Subcutaneous abdominal adipose tissue (tissue), 5 donors: ENCODE measurements around the gene BCAT1.

Experiments
- H3K27ac ChIP-seq: one replicate; pipeline ENCODE4 v1.7.0; 2013; ENCODE audit warnings: low read depth, mild to moderate bottlenecking, inconsistent platforms, low read length, moderate library complexity
- H3K27me3 ChIP-seq, 5 donors: one replicate each; pipeline ENCODE4 v1.7.0; 2013; ENCODE audit warnings: low read length in 5 of 5, inconsistent platforms in 1 of 5; ENCODE audit not compliant: control insufficient read depth in 5 of 5, insufficient read depth in 4 of 5
- H3K36me3 ChIP-seq, 5 donors: one replicate each; pipeline ENCODE4 v1.7.0; 2013; ENCODE audit warnings: low read length in 5 of 5; ENCODE audit not compliant: control insufficient read depth in 5 of 5, insufficient read depth in 5 of 5
- H3K4me1 ChIP-seq, 5 donors: one replicate each; pipeline ENCODE4 v1.7.0; 2013; ENCODE audit warnings: low read length in 5 of 5, mild to moderate bottlenecking in 3 of 5, moderate library complexity in 1 of 5; ENCODE audit not compliant: control insufficient read depth in 5 of 5, insufficient read depth in 5 of 5
- H3K4me3 ChIP-seq, 5 donors: one replicate each; pipeline ENCODE4 v1.7.0; 2013; ENCODE audit warnings: low read length in 5 of 5, low read depth in 1 of 5
- H3K9ac ChIP-seq, 5 donors: one replicate each; pipeline ENCODE4 v1.7.0; 2013; ENCODE audit warnings: low read length in 5 of 5, mild to moderate bottlenecking in 4 of 5, moderate library complexity in 3 of 5
- H3K9me3 ChIP-seq, 5 donors: one replicate each; pipeline ENCODE4 v1.7.0; 2013; ENCODE audit warnings: low read length in 5 of 5; ENCODE audit not compliant: control insufficient read depth in 5 of 5
- donor health status: healthy.
- donor health status: healthy.
- donor health status: healthy.
- donor health status: healthy.
- donor health status: healthy.

The BCAT1 gene

DNA sequence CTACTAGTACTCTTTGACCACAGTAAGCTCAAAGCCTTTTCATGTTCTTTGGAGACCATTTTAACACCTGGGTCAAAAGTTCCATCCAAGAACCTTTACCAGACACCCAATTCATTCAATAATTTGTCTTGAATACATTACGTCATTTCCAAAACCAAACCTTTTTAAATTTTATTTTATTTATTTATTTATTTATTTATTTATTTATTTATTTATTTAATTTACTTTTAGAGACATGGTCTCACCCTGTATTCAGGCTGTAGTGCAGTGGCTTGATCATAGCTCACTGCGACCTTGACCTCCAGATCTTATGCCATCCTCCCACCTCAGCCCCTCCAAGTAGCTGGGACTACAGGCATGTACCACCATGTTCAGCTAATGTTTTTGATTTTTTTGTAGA, 113.5 kb downstream of the BCAT1 start:
- Histone ChIP-seq H3K9ac (no peak overlapping the region), H3K36me3 (no peaks in the 10 kb centered on the region), H3K27ac (no peak overlapping the region)

DNA sequence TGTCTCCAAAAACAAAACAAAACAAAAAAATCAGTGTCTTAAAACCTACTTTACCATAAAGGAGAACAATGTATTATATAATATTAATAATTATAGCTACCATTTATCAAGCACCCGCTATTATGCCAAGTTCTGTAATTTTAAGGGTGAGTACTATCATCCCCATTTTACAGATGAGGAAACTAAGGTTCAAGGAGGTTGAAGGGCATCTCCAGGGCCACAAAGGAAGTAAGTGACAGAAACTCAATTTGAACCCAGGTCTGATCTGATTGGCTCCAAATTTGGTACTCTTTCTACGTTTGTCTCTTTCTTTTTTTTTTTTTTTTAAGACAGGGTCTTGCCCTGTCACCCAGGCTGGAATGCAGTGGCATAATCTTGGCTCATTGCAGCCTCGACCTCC, 115.4 kb downstream of the BCAT1 start:
- Histone ChIP-seq H3K9ac (no peak overlapping the region), H3K4me1 (peaks cover 0 to 10% (median 8%) of the 10 kb centered on the region in 5 donors), H3K4me3 (no peak overlapping the region), H3K9me3 (no peaks in the 10 kb centered on the region), H3K27ac (no peak overlapping the region), H3K27me3 (no peaks in the 10 kb centered on the region), H3K36me3 (no peaks in the 10 kb centered on the region)

More for the DNA sequence above, 113.5 kb downstream of the BCAT1 start:
- no peaks in the 10 kb centered on the region for H3K27me3 ChIP-seq
- H3K4me3 ChIP-seq = no peak overlapping the region
- peaks cover 4 to 20% (median 19%) of the 10 kb centered on the region in 5 donors for H3K4me1 ChIP-seq
- H3K9me3 ChIP-seq = no peaks in the 10 kb centered on the region

DNA sequence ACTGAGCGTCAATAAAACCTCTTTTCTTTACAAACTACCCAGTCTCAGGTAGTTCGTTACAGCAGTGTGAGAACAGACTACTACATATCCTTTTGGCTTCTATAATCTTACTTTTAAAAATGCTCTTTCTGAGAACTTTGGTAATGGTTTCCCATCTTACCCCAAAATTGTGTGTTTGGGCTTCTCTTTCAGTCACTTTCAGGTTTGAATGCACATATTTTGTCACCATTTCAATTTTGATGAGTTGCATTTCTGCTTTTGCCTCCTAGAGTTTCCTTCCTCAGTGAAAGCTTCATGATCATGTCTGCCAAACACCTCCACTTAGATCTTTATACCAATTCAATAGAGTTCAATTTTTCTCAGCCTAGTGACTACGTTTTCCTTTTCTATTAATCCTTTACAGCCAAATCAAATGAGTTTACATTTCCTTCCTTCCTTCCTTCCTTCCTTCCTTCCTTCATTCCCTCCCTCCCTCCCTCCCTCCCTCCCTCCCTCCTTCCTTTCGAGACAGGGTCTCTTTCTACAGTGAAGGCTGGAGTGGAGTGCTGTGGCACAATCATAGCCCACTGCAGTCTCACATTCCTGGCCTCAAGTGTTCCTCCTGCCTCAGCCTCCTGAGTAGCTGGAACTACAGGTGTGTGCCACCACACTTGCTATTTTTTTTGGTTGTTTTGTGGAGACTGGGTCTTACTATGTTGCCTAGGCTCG, 124.9 kb downstream of the BCAT1 start:
- no peak overlapping the region for H3K27ac ChIP-seq
- no peak overlapping the region for H3K4me3 ChIP-seq
- no peak overlapping the region for H3K9ac ChIP-seq
- H3K27me3 ChIP-seq = no peaks in the 10 kb centered on the region
- H3K4me1 ChIP-seq = peaks cover 0 to 9% (median 0%) of the 10 kb centered on the region in 5 donors
- no peaks in the 10 kb centered on the region for H3K9me3 ChIP-seq
- H3K36me3 ChIP-seq = peaks cover 0 to 3% (median 0%) of the 10 kb centered on the region in 5 donors

DNA sequence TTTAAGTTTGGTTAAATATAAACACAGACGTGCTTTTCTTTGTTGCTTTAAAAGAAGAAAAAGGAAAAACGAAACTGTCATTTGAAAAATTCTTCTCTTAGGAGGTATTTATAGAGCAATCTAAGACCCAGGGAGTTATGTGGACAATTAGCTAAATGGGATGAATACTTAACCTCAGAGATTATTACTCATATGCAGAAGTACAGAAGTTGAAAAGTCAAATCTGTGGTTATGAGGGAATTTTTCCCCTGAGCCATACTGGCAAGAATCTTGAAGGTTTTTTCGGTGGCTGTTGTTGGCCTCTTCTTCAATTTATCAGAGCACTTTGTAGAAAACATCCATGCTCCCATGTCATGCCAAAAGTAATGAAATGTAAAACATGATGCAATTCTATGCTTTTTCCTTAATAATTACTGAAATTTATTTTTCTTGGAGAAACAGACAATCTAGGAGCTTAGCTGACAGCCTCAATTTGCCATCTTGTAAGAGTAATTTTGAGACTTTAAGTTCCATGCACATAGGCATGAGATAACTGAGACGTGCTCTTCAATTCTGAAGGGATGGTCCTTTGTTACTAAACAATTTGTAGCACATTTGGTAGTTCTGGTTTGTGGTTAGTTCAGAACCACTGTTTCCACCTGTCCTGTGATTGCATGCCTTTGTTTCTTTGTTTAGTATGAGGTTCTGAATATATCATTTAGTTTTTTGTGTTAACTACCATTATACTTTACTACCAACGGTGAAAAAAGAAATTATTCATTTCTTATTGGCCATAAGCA, 126.6 kb downstream of the BCAT1 start:
- peaks cover 0 to 9% (median 0%) of the 10 kb centered on the region in 5 donors for H3K4me1 ChIP-seq
- no peaks in the 10 kb centered on the region for H3K27me3 ChIP-seq
- no peaks in the 10 kb centered on the region for H3K9me3 ChIP-seq
- no peak overlapping the region for H3K4me3 ChIP-seq
- H3K36me3 ChIP-seq = peaks cover 0 to 3% (median 0%) of the 10 kb centered on the region in 5 donors
- H3K27ac ChIP-seq = no peak overlapping the region
- no peak overlapping the region for H3K9ac ChIP-seq

DNA sequence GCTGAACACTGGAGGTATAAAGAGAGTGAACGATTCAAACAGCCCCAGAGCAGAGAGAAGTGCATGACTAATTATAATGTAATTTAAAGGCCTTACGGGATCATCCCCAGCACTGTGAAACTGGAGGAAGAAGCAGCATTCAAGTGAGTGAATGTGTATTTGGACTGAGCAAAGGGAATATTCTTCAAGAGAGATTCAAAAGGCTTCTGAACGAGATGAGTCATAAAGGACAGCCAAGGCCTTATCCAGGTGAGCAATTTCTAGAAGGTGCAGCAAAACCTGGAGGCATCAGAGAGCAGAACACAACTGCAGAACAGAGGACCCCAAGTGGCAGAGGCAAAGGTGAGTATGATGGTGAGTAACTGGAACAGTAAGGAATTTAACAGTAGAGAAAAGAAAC, 127.2 kb downstream of the BCAT1 start:
- Histone ChIP-seq H3K27ac (no peak overlapping the region), H3K27me3 (no peaks in the 10 kb centered on the region), H3K9ac (no peak overlapping the region), H3K4me3 (no peak overlapping the region), H3K36me3 (peaks cover 0 to 3% (median 0%) of the 10 kb centered on the region in 5 donors), H3K9me3 (no peaks in the 10 kb centered on the region), H3K4me1 (peaks cover 0 to 9% (median 0%) of the 10 kb centered on the region in 5 donors)

DNA sequence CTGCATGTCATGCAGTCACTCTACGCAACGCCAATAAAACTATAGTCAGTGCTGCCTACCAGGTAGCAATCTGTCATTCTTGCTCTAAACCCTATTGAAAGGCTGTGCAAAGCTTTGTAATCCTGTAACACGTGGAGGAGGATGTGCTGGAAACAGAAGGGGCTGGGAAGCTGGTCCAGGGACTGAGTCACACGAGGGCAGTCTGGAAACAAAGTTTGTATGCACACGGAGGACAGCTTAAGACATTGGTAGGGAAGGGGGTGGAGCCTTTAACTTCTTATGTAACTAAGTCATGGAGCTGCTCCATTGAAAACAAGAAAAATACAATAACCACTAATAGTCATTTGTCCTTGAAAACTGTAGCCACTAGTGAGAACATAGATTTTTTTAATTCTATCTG, 128.0 kb downstream of the BCAT1 start:
- H3K36me3 ChIP-seq = peaks cover 0 to 3% (median 0%) of the 10 kb centered on the region in 5 donors
- no peak overlapping the region for H3K9ac ChIP-seq
- H3K9me3 ChIP-seq = no peaks in the 10 kb centered on the region
- H3K4me1 ChIP-seq = peaks cover 0 to 9% (median 0%) of the 10 kb centered on the region in 5 donors
- no peaks in the 10 kb centered on the region for H3K27me3 ChIP-seq
- H3K4me3 ChIP-seq = no peak overlapping the region
- no peak overlapping the region for H3K27ac ChIP-seq

DNA sequence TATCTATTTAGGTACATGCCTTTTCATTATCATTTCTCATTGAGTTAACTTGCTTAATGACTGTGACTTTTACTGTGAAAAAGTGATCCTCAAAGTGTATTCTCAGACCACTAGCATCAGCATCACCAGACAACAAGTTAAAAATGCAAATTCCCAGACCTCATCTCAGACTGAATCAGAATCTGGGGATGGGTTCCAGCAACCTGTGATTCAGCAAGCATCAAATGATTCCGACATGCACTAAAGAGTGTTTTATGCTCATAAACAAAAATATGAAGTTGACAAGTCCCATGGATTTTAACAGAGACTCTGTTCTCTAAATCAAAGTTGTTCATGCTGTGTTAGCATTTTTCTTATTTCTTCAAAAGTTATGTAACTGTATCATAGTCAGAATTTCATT, 130.6 kb downstream of the BCAT1 start:
- Histone ChIP-seq H3K4me1 (peaks cover 0 to 9% (median 0%) of the 10 kb centered on the region in 5 donors), H3K9ac (no peak overlapping the region), H3K27ac (no peak overlapping the region), H3K9me3 (no peaks in the 10 kb centered on the region), H3K36me3 (peaks cover 0 to 3% (median 0%) of the 10 kb centered on the region in 5 donors), H3K4me3 (no peak overlapping the region), H3K27me3 (no peaks in the 10 kb centered on the region)

DNA sequence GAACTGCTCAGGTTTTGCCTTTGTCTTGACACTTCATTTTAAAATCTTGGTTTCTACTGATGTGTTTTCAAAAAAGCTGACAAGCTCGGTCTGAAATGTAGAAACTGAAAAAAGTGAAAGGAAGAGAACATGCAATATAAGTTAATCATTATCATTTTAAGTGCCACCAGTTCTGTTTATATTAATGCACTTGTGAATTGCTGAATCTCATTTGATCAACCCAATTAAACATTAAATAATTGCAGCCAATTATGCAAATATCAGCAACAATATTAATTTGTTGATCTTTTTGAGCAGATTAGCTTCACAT, 133.8 kb downstream of the BCAT1 start:
- Histone ChIP-seq H3K9me3 (no peaks in the 10 kb centered on the region), H3K9ac (no peak overlapping the region), H3K27ac (no peak overlapping the region), H3K36me3 (no peaks in the 10 kb centered on the region), H3K4me1 (no peaks in the 10 kb centered on the region), H3K27me3 (no peaks in the 10 kb centered on the region), H3K4me3 (no peak overlapping the region)

DNA sequence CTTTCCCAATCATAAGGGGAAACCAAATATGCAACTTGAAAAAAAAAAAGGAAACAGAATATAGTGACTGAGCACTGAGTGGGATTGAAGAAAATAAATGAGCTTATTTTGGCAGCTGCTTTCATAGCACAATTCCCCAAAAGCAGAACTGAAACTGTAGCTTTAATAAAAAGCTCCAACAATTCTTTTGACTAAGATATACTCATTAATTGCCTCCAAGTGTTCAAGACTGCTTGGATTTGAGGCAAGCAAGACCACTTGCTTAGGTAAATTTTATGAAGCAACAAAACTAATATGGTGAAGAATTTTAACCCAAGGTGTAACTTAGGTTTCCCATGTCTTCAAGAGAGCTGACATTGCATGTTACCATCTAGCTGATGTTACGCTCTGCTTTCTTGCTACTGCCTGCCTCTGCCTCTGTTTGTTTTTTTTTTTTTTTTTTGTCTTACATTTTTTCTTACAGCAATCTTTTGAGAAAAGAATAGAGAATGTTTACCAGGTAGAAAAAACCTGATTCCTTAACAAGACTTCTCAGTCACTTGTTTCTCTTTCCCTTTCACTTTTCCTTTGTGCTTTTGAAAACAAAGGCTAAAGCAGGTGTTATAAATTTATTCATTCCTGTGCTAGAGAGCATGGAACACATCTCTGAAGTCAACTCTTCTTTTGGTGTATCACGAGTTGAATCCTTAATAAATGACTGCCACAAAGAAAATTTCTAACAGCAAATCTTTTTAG, 134.4 kb downstream of the BCAT1 start:
- Histone ChIP-seq H3K9ac (no peak overlapping the region), H3K4me3 (no peak overlapping the region), H3K9me3 (no peaks in the 10 kb centered on the region), H3K36me3 (no peaks in the 10 kb centered on the region), H3K4me1 (no peaks in the 10 kb centered on the region), H3K27ac (no peak overlapping the region), H3K27me3 (no peaks in the 10 kb centered on the region)

DNA sequence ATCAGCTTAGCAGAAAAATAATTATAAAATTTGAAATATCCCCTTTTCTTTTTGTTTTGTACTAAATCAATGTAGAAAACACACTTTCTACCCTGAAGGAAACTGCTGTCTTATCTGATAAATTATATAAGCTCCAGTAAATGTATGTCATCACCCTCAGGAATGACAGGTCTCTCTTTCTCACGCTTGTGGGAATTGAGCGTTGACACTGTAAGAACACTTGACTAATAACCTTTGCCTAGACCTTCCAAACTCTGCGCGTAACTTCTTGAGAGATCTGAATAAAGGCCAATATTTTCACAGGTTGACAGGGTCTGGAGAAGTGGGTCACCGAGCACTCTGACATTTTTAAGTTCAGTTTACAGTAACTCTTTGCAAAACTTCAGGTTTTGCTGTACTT, 138.5 kb downstream of the BCAT1 start:
- Histone ChIP-seq H3K9me3 (peaks cover 0 to 3% (median 0%) of the 10 kb centered on the region in 5 donors), H3K27me3 (no peaks in the 10 kb centered on the region), H3K4me1 (no peaks in the 10 kb centered on the region), H3K36me3 (no peaks in the 10 kb centered on the region), H3K27ac (no peak overlapping the region), H3K9ac (no peak overlapping the region), H3K4me3 (no peak overlapping the region)
